Esophagus squamous epithelium (tissue), 4 donors: ENCODE results near the gene LZTR1.

ENCODE experiments used
- CTCF ChIP-seq, 6 experiments: fragments of 450-650 bp in 4 of 6; fragments of 200-600 bp in 2 of 6; sonication (generic) in 2 of 6; IDR thresholded peaks; one replicate each; pipeline ENCODE4 v1.5.1; 2016 to 2019; ENCODE audit warnings: antibody characterized with exemption in 6 of 6, mild to moderate bottlenecking in 4 of 6, moderate library complexity in 4 of 6
- POLR2A ChIP-seq, 4 donors: fragments of 450-650 bp; IDR thresholded peaks; one replicate each; pipeline ENCODE4 v1.6.1; 2017; ENCODE audit warnings: antibody characterized with exemption in 4 of 4, mild to moderate bottlenecking in 4 of 4, moderate library complexity in 3 of 4

DNA sequence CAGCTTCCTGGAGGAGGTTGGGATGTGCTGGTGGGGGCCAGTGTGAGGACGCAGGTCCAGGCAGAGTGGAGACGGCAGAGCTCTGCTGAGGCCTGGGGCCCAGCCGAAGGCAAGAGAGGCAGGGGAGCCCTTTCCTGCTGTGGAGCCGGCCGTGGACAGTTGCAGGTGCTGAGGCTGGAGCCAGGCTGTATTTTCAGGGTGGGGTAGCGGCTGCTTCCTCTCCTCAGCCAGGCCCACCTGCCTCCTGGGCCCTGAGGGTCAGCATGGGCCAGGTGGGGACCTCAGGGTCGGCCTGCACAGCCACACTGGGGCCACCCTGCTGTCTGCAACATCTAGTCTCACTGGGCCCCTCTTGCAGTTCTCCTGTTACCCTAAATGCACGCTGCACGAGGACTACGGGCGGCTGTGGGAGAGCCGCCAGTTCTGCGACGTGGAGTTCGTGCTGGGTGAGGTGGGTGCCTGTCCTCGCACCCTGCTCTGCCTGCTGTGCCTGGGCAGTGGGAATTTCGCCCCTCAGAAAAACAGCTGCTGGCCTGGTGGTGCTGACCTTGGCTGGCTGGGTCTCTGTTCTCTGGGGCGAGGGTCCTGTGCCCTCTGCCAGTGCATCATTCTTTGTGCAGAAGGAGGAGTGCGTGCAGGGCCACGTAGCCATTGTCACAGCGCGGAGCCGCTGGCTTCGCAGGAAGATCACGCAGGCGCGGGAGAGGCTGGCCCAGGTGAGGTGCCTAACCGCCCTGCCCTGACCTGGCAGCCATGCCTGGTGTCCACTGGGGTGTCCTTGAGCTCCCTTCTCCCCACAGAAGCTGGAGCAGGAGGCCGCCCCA, 11.4 kb downstream of the LZTR1 start:
- TF ChIP-seq CTCF (IDR thresholded peaks at IDR 0.05) = no peak
- no peak for TF ChIP-seq POLR2A (IDR thresholded peaks at IDR 0.05)
